IMR-90 (cell line): Measurements from ENCODE around the gene LTB4R. TPM values are rescaled to one million over a fixed set of nuclear protein-coding genes. Genes with fewer than 3 reads are reported as not detected.

Experiments
- ELK1 ChIP-seq: fragments of 150-350 bp; IDR thresholded peaks from 2 replicates; pipeline ENCODE4 v1.6.1; 2016; ENCODE audit warnings: low read depth, mild to moderate bottlenecking, low read length, moderate library complexity, borderline replicate concordance
- RAD21 ChIP-seq: IDR thresholded peaks from 2 replicates; pipeline ENCODE4 v1.6.1; 2012; ENCODE audit warnings: low read length, improper control_type of control experiment
- SMC3 ChIP-seq: fragments of 150-350 bp; IDR thresholded peaks from 2 replicates; pipeline ENCODE4 v1.6.1; 2016; ENCODE audit warnings: low read depth, mild to moderate bottlenecking, antibody characterized with exemption, low read length, moderate library complexity
- USF2 ChIP-seq: fragments of 150-350 bp; IDR thresholded peaks from 2 replicates; pipeline ENCODE4 v1.6.1; 2017; ENCODE audit warnings: mild to moderate bottlenecking, antibody characterized with exemption, low read length, low read depth
- polyA plus RNA-seq, 3 experiments: library from polyadenylated mRNA; depleted of rRNA; stranded (reverse); fragments of >200 nt; gene quantifications; 2 replicates each; pipeline ENCODE4 v1.2.3, GENCODE V29; 2012; ENCODE audit warnings: low replicate concordance in 1 of 3
- total RNA-seq: library from RNA; depleted of rRNA; stranded (reverse); fragments of >200 nt; gene quantifications from 2 replicates; pipeline ENCODE4 v1.2.3, GENCODE V29; 2012

The LTB4R gene
- total and polyA plus RNA-seq, 2 of the 4 experiments (the other 2 are of a cell fraction): 0.18 to 2.3 TPM

GRCh38 chr14:24310646-24311604 is at the start of gene LTB4R (continued):
- TF ChIP-seq RAD21 (no peak), ELK1 (no peak), USF2 (no peak), SMC3 (no peak)
